PC-9 (cell line): ENCODE results near the gene SLC6A19. TPM values are rescaled to one million over a fixed set of nuclear protein-coding genes. Genes with fewer than 3 reads are reported as not detected.

Experiments
- BruUV-seq: library from RNA; stranded (reverse); fragments of 400-500 nt; replicated peaks from 2 replicates; lab custom pipeline; 2021; lab: Mats Ljungman, UMichigan
- CTCF ChIA-PET: fragments of 300-600 bp; sonication (Branson Sonifier 250); formaldehyde crosslinking; loops from one replicate; lab custom pipeline; 2022; ENCODE audit warnings: antibody characterized with exemption; lab: Charles Lee
- POLR2A ChIA-PET: fragments of 300-600 bp; sonication (Branson Sonifier 250); formaldehyde crosslinking; loops from one replicate; lab custom pipeline; 2022; ENCODE audit warnings: antibody characterized with exemption; ENCODE audit not compliant: unreplicated experiment; lab: Charles Lee
- DNase-seq, 2 experiments: peaks; one replicate each; pipeline versions ENCODE4 v3.0.0 to v3.0.0-alpha.2; 2015 to 2022; ENCODE audit warnings: mixed read lengths in 1 of 2
- H2AFZ ChIP-seq: fragments of 200-600 bp; sonication (generic); 2 replicates; pipeline ENCODE4 v1.8.1; 2017; ENCODE audit warnings: antibody characterized with exemption
- H3F3A ChIP-seq: fragments of 200-600 bp; sonication (generic); 2 replicates; pipeline ENCODE4 v1.8.1; 2017; ENCODE audit warnings: antibody characterized with exemption, mild to moderate bottlenecking, low read depth; ENCODE audit not compliant: insufficient read depth
- H3K27ac ChIP-seq: fragments of 200-600 bp; sonication (generic); 2 replicates; pipeline ENCODE4 v1.6.1; 2016; ENCODE audit warnings: mixed run types
- H3K27me3 ChIP-seq: fragments of 200-600 bp; sonication (generic); 2 replicates; pipeline ENCODE4 v1.6.1; 2016; ENCODE audit warnings: low read depth, mixed run types; ENCODE audit not compliant: insufficient read depth
- H3K36me3 ChIP-seq: fragments of 200-600 bp; sonication (generic); 2 replicates; pipeline ENCODE4 v1.6.1; 2016; ENCODE audit warnings: low read depth, mixed run types
- H3K4me1 ChIP-seq: fragments of 200-600 bp; sonication (generic); replicated peaks from 2 replicates; pipeline ENCODE4 v1.6.1; 2016; ENCODE audit warnings: mixed run types; ENCODE audit not compliant: insufficient read depth
- H3K4me2 ChIP-seq: fragments of 200-600 bp; sonication (generic); 2 replicates; pipeline ENCODE4 v1.6.1; 2017; ENCODE audit warnings: mixed run types
- H3K4me3 ChIP-seq: fragments of 200-600 bp; sonication (generic); 2 replicates; pipeline ENCODE4 v1.6.1; 2016; ENCODE audit warnings: mixed run types
- H3K79me2 ChIP-seq: fragments of 200-600 bp; sonication (generic); 2 replicates; pipeline ENCODE4 v1.6.1; 2017; ENCODE audit warnings: low read depth, mixed run types
- H3K9me2 ChIP-seq: fragments of 200-600 bp; sonication (generic); 2 replicates; pipeline ENCODE4 v1.8.1; 2017; ENCODE audit warnings: mild to moderate bottlenecking; ENCODE audit not compliant: insufficient read depth
- H3K9me3 ChIP-seq: fragments of 200-600 bp; sonication (generic); 2 replicates; pipeline ENCODE4 v1.8.1; 2016; ENCODE audit warnings: low read depth; ENCODE audit not compliant: insufficient read depth
- H4K20me1 ChIP-seq: fragments of 200-600 bp; sonication (generic); 2 replicates; pipeline ENCODE4 v1.8.1; 2017; ENCODE audit not compliant: insufficient read depth
- CTCF ChIP-seq: fragments of 200-600 bp; sonication (generic); conservative IDR thresholded peaks from 2 replicates; pipeline ENCODE4 v1.6.1; 2017; ENCODE audit warnings: mixed run types, antibody characterized with exemption, mild to moderate bottlenecking, moderate library complexity
- EZH2 ChIP-seq: fragments of 200-600 bp; sonication (generic); IDR thresholded peaks from 2 replicates; pipeline ENCODE4 v1.8.0; 2017; ENCODE audit warnings: antibody characterized with exemption, low read depth
- intact Hi-C: fragments of 100-400 bp; cut with micrococcal nuclease; formaldehyde crosslinking; loops from one replicate; pipeline ENCODE4 v1.10.0; 2022; ENCODE audit not compliant: unreplicated experiment
- total RNA-seq: library from RNA; stranded (reverse); gene quantifications from 2 replicates; pipeline ENCODE4 v1.2.3, GENCODE V29; 2021

SLC6A19 gene
- total RNA-seq, 1 experiment from 2014 or later: not detected

GRCh38 chr5:1232780-1233179, 31.4 kb downstream of the SLC6A19 start:
- no peaks in the 10 kb centered on the region for H3K36me3 ChIP-seq
- H3K27ac ChIP-seq: no peak overlapping the region
- intact Hi-C loops: no loop called here
- no peaks in the 10 kb centered on the region for H3F3A ChIP-seq
- no peaks in the 10 kb centered on the region; the same call in 1 of the 2 replicates for H3K4me1 ChIP-seq
- peaks cover 100% of the 10 kb centered on the region for H3K27me3 ChIP-seq
- BruUV-seq: no TSS peak
- no peak overlapping the region for H2AFZ ChIP-seq
- H3K4me2 ChIP-seq: no peak overlapping the region
- ChIA-PET CTCF (no interaction called here), POLR2A (no interaction called here)
- TF ChIP-seq CTCF (no peak), EZH2 (no peak)
- no peaks in the 10 kb centered on the region for H3K9me2 ChIP-seq
- H3K9me3 ChIP-seq: peaks cover 11% of the 10 kb centered on the region
- no peak overlapping the region for H3K4me3 ChIP-seq
- H4K20me1 ChIP-seq: 0 out of 2 replicates have a peak, but pooled peaks cover 3% of the 10 kb centered on the region
- H3K79me2 ChIP-seq: no peaks in the 10 kb centered on the region
- DNase-seq: no peak

GRCh38 chr5:1235379-1235778, 34.0 kb downstream of the SLC6A19 start:
- H3F3A ChIP-seq: no peaks in the 10 kb centered on the region

GRCh38 chr5:1235838-1236237, 34.4 kb downstream of the SLC6A19 start:
- no peak overlapping the region for H2AFZ ChIP-seq
- POLR2A ChIA-PET: no interaction called here
- no peak overlapping the region for H3K4me3 ChIP-seq
- no peaks in the 10 kb centered on the region for H3K79me2 ChIP-seq
- H3F3A ChIP-seq: no peaks in the 10 kb centered on the region
- 0 out of 2 replicates have a peak, but pooled peaks cover 3% of the 10 kb centered on the region for H4K20me1 ChIP-seq
- no peaks in the 10 kb centered on the region for H3K4me1 ChIP-seq
- no peak overlapping the region for H3K27ac ChIP-seq
- DNase-seq: no peak
- TF ChIP-seq EZH2 (no peak), CTCF (no peak)
- H3K27me3 ChIP-seq: peaks cover 100% of the 10 kb centered on the region
- BruUV-seq: no TSS peak
- intact Hi-C loops: no loop called here
- no peaks in the 10 kb centered on the region for H3K36me3 ChIP-seq
- CTCF ChIA-PET: interaction anchor here (0.7 kb wide), 1 partner anchor 108 kb away, joined by 3 read pairs; no protein-coding TSS in a partner anchor
- no peaks in the 10 kb centered on the region for H3K9me2 ChIP-seq
- H3K4me2 ChIP-seq: no peak overlapping the region
- H3K9me3 ChIP-seq: peaks cover 11% of the 10 kb centered on the region

More at GRCh38 chr5:1235379-1235778, 34.0 kb downstream of the SLC6A19 start:
- H2AFZ ChIP-seq: no peak overlapping the region
- no peak overlapping the region for H3K27ac ChIP-seq
- H3K27me3 ChIP-seq: peaks cover 100% of the 10 kb centered on the region
- TF ChIP-seq EZH2 (no peak), CTCF (no peak; the same call in 1 of the 2 replicates)
- intact Hi-C loops: no loop called here
- H3K9me3 ChIP-seq: peaks cover 11% of the 10 kb centered on the region
- no peaks in the 10 kb centered on the region for H3K79me2 ChIP-seq
- DNase-seq: no peak
- no peak overlapping the region for H3K4me3 ChIP-seq
- CTCF ChIA-PET: interaction anchor here (0.7 kb wide), 1 partner anchor 109 kb away, joined by 3 read pairs; no protein-coding TSS in a partner anchor
- no peak overlapping the region for H3K4me2 ChIP-seq
- no TSS peak for BruUV-seq
- no peaks in the 10 kb centered on the region for H3K36me3 ChIP-seq
- H3K9me2 ChIP-seq: no peaks in the 10 kb centered on the region
- POLR2A ChIA-PET: no interaction called here
- H3K4me1 ChIP-seq: no peaks in the 10 kb centered on the region
- 0 out of 2 replicates have a peak, but pooled peaks cover 3% of the 10 kb centered on the region for H4K20me1 ChIP-seq
